Hepatocyte (in vitro differentiated cells): ENCODE data around the gene DIAPH3.

ENCODE experiments used
- CTCF ChIP-seq: fragments of 200-600 bp; sonication (generic); IDR thresholded peaks from 2 replicates; pipeline ENCODE4 v1.5.1; 2016; ENCODE audit warnings: antibody characterized with exemption, mild to moderate bottlenecking; ENCODE audit not compliant: poor library complexity
- EZH2 ChIP-seq: fragments of 200-600 bp; sonication (generic); IDR thresholded peaks from 2 replicates; pipeline ENCODE4 v1.6.1; 2016; ENCODE audit warnings: antibody characterized with exemption, mild to moderate bottlenecking, borderline replicate concordance
- EZH2phosphoT487 ChIP-seq: fragments of 200-600 bp; sonication (generic); IDR thresholded peaks from one replicate; pipeline ENCODE4 v1.6.1; 2018; ENCODE audit warnings: antibody characterized with exemption, mild to moderate bottlenecking, low read depth, moderate library complexity; ENCODE audit not compliant: unreplicated experiment, severe bottlenecking

GRCh38 chr13:59793107-59793506 is 370.6 kb downstream of the DIAPH3 start:
- TF ChIP-seq EZH2, result no peak
- no peak for TF ChIP-seq CTCF
- TF ChIP-seq EZH2phosphoT487, result no peak
